ENCODE measurements around the gene ST8SIA6.
"Not testable (repeated sequence)": the region's sequence is repeated elsewhere in the genome, so short reads cannot be mapped to it uniquely, and the experiment has no call there.

ST8SIA6 gene

DNA sequence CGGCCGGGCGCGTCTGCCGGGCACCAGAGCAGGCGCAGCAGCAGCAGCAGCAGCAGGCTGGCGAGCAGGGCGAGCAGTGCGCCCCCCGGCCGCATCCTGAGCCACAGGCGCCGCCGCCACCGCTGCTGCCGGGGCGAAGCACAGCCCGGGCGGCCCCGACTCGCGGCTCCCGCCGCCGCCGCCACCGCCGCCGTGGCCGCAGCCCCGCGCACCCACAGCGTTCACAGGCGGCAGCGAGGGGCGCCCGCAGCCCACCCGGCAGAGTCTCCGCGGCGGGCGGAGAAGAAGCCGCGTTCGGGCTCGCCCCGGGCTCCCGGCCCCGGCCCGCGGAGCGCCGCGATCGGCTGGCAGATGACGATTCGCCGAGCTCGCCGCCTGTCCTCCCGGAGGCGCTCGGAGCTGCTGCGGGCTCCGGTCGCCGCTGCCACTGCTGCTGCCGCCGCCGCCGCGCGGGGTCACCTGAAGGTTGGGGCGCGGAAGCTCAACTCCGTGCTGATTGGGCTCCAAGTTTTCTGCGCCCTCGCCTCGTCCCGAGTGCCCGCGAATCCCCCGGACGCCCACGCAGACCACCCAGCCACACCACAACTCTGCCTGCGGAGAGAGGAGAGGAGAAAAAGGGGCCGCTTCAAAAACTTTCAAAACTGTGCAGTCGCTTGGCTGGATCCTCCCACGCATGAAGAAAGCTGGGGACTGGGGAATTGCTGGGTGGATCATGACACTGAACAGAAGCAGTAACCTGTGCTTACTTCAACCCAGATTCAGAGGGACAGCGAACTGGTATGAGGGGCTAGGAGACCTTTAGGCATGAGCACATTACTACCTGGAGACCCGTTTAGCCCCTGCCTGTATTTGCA is at the start of gene ST8SIA6:
TSS of gene ST8SIA6 (minus strand) at position 435 of the 854 bp plus-strand sequence. CDS start at position 95, 340 bp downstream.
- DNase-seq (ENCODE audit: low spot score) (no peak), FAIRE-seq (no peak)

DNA sequence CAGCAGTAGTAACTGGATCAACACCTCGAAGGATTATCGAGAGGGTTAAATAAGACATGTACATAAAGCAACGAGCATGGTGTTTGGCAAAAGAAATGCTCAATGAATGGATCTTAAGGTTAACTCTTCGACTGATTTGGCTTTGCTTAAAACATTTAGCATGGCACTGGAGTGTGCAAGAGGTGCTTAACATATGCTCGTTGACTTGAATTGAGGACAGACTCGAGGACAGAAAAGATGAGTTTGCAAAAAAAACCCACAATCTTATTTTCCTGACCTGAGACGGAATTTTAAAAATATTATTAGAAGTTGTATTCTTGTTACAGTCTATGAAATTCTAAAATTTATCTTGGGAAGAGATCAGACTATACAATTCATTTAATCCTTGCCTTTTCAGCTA is 49.4 kb upstream of the ST8SIA6 start:
- no peak for DNase-seq (ENCODE audit: low spot score)
- no peak for FAIRE-seq

DNA sequence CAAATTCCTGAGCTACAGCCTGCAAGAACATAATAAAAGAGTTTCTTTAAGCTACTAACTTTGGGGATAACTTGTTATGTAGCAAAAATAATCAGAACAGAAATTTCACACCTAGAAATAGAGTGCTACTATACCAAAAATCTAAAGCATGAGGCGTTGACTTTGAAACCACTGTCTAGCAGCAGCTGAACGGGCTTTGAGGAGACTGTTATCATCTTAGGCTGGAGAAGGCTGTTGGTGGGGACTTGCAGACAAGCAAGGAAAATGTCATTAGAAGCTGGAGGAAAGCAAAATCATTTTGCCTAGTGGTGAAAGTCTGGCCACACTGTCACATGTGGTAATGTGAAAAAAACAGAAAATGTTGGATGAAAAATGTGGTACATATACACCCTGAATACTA is 48.4 kb upstream of the ST8SIA6 start:
- no peak for DNase-seq (ENCODE audit: low spot score)
- FAIRE-seq, result no peak

- not testable (repeated sequence) for FAIRE-seq; DNase-seq (ENCODE audit: low spot score)
Observed at GRCh38 chr10:17499014-17499413, 44.6 kb upstream of the ST8SIA6 start.

GRCh38 chr10:17497446-17498030 is 43.1 kb upstream of the ST8SIA6 start:
- DNase-seq (ENCODE audit: low spot score), result no peak
- no peak for FAIRE-seq

- DNase-seq (ENCODE audit: low spot score), result no peak
- FAIRE-seq, result no peak
Observed at GRCh38 chr10:17494626-17495260, 40.3 kb upstream of the ST8SIA6 start.

DNA sequence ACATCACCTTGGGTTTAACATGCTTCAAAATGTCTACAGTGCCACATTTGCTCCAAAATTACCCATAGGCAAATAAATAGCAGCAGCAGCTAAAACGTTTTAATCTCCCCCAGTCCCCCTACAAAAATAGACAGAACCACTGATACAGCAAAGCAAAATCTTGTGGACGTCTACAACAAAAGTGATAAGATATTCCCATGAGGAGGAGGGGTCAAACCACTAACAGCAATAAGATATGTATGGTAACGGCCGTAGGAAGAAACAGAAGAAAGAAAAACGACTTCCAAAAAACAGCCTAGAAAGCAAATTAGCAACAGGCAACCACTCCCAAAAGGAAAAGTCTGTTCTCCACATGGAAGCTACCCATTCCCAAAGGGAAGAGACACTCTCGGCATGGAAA is 34.5 kb upstream of the ST8SIA6 start:
- no peak for DNase-seq (ENCODE audit: low spot score)
- FAIRE-seq, result no peak

DNA sequence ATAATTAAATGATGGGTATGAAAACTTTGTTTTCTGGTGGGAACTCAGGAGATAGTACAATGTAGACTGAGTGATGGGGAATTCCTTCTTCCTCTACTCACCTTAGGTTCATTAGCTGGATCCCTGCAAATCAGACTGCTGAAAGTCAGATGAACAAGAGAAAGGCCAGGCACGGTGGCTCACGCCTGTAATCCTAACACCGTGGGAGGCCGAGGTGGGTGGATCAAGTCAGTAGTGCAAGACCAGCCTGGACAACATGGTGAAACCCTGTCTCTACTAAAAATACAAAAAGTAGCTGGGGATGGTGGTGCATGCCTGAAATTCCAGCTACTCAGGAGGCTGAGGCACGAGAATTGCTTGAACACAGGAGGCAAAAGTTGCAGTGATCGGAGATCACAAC is 28.7 kb upstream of the ST8SIA6 start:
- DNase-seq (ENCODE audit: low spot score), result no peak
- no peak for FAIRE-seq

- FAIRE-seq, result no peak
- DNase-seq (ENCODE audit: low spot score), result no peak
Observed at GRCh38 chr10:17479822-17480221, 25.4 kb upstream of the ST8SIA6 start.

- FAIRE-seq, result no peak
- DNase-seq (ENCODE audit: low spot score), result no peak
Observed at GRCh38 chr10:17479015-17479615, 24.7 kb upstream of the ST8SIA6 start.

DNA sequence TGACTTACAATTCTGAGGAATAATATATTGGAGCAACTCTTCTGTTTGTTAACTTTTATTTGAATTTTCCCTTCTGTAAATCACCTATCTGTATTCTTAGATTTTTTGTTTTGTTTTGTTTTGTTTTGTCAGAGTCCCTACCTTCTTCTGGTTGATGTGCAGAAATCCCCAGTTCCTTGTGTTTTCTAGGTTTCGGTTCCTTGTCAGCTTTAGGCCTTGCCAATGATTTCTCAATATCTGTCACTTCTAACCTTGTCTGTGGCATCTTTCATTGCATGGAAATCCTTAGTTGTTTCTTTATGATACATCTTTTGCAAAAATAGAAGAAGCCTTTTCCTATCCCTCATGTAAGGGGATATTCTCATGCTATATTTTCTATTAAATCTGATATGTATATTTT is 21.7 kb upstream of the ST8SIA6 start:
- FAIRE-seq (no peak), DNase-seq (ENCODE audit: low spot score) (no peak)

- DNase-seq (ENCODE audit: low spot score), result no peak
- FAIRE-seq, result no peak
Observed at GRCh38 chr10:17475661-17476060, 21.3 kb upstream of the ST8SIA6 start.

DNA sequence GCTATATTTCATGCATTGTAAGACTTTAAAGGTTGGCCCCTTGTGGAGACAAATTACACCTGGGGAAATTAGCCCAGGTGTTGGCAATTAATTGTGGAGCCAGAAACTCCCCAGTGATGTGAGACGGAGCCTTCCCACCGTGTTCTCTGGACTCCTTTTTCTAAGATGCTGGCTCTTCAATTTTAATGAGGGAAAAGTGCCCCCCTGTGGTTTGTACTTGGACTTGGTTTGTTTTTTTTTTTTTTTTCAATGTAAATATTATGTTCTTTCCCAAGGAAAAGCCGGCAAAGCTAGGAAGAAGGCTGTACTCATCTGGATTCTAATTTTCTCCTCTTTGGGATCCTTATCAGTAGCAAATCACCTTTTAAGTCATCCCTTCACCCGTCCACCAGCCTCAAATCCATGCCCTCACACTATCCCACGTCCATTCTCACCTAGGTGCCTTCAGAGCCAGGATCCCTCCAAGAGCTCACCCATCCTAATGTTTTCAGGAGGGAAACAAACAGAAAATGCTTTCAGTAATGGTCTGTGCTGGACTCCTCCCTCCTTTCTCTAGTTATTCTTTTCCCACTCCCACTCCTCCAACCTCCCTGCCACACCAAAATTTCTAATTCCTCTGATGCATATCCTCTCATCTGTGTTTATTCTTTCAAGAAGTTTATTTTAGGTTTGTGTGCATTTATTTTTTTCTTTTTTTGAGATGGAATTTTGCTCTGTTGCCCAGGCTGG is 20.4 kb upstream of the ST8SIA6 start:
- DNase-seq (ENCODE audit: low spot score), result no peak
- FAIRE-seq, result no peak

DNA sequence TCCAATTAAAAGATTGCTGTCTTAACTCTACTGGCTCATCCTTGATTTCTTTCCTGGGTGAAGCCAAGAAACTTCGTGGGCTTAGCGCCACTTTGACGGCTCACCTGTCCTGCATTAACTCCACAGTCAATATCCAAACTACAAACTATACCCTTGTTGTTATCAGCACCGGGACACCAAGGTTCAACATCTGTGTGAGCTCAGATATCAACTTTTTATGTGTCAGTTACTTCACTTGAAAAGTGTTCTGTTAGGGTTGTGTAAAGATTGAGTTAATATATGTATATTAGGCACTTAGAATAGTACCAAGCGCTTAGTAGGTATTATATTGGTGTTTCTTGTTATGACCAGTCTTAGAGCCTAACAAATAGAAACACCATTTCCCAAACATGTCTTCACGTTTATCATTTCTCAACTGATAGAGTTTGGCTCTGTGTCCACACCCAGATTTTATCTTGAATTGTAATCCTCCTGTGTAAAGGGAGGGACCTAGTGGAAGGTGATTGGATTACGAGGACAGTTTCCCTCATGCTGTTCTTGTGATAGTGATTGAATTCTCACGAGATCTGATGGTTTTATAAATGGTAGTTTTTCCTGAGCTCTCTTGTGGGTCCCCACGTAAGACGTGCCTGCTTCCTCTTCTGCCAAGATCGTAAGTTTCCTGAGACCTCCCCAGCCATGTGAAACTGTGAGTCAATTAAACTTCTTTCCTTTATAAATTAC is 19.0 kb upstream of the ST8SIA6 start:
- DNase-seq (ENCODE audit: low spot score) (no peak), FAIRE-seq (no peak)

- no peak for DNase-seq (ENCODE audit: low spot score)
- no peak for FAIRE-seq
Observed at GRCh38 chr10:17472481-17473227, 18.3 kb upstream of the ST8SIA6 start.

DNA sequence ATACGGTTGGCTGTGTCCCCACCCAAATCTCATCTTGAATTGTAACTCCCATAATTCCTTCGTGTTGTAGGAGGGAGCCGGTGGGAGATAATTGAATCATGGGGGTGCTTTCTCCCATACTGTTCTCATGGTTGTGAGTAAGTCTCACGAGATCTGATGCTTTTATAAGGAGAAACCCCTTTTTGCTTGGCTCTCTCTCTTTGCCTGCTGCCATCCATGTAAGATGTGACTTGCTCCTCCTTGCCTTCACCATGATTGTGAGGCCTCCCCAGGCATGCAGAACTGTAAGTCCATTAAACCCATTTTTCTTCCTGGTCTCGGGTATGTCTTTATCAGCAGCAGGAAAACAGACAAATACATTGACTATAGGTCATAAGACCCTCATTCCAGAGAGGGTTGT is 15.9 kb upstream of the ST8SIA6 start:
- FAIRE-seq, result no peak

DNA sequence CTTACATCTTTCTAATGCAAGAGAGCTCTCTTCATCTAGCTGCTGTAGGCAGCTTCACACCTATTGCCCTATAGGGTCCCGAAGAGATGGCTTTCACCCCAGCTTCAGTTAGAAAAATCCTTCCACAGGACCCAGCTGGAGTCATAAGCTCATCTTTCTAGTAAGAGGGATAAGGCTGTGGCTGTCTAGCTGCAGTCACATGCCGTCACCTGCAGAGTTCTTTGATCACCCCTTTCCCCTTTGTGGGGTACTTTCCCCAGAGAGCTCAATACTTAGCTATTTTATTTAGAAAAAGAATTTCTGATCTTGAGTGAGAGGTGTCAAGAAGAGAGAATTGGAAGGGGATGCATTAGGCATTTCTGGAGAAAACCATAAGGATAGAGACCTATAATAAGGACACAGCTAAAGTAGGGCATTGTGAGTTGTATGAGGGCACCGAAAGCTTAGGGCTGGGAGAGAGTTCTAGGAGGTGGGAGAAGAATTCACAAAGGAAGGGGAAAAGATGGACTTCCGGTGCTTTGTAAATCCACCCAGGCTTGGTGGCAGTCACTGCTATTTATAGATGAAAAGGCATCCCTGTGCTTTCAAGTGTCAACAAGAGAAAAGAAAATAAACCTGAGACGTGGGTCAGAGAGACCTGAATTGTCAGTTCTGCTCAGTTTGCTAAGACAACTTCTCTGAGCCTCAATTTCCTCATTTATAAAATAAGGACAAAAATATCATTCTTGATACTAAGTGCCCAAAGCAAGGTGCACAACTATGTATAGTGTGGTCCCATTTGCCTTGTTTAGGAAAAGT is 11.1 kb upstream of the ST8SIA6 start:
- DNase-seq (ENCODE audit: low spot score) (no peak), FAIRE-seq (no peak)

More for the DNA sequence above, 15.9 kb upstream of the ST8SIA6 start:
- no peak for DNase-seq (ENCODE audit: low spot score)

- FAIRE-seq (no peak), DNase-seq (ENCODE audit: low spot score) (no peak)
Observed at GRCh38 chr10:17464545-17464944, 10.2 kb upstream of the ST8SIA6 start.

GRCh38 chr10:17460756-17461155 is 6.4 kb upstream of the ST8SIA6 start:
- FAIRE-seq (no peak), DNase-seq (ENCODE audit: low spot score) (no peak)
